HL-60/S4 (cell line): Measurements from ENCODE around the gene TSPAN3.

Source experiments
- in situ Hi-C: fragments of 300-500 bp; cut with MboI; formaldehyde crosslinking; loops from 2 replicates; pipeline ENCODE4 v1.14.3; 2022; ENCODE audit warnings: low sequenced_read_pairs

The TSPAN3 gene

DNA sequence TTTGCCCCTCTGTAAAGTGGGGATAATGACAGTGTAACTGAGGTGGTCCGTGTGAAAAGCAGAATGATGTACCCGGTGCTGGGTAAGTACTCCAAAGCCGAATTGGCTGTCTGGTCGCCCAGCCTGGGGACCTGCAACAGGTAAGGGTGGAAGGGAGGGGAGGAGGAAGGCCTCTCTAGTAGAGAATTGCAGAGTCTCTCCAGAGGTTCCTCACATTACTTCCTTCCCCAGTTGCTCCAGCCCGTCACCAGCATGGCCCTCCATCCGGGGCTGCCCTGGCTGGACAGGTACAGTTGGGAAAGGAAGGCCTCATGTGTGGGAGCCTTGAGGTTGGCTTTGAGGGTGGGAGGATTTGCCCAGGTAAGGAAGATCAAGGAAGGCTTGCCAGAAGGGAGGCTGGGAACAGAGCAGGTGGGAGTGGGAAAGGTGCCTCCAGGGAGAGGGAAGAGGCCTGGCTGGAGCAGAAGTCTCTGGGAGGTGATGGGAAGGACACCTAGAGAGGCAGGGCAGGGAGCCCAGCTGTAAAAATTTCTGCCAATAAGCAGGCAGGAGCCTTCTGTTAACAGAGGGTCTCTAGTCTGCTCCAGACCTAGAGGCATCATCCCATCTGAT, 77.7 kb downstream of the TSPAN3 start:
- in situ Hi-C loops: no loop called here

DNA sequence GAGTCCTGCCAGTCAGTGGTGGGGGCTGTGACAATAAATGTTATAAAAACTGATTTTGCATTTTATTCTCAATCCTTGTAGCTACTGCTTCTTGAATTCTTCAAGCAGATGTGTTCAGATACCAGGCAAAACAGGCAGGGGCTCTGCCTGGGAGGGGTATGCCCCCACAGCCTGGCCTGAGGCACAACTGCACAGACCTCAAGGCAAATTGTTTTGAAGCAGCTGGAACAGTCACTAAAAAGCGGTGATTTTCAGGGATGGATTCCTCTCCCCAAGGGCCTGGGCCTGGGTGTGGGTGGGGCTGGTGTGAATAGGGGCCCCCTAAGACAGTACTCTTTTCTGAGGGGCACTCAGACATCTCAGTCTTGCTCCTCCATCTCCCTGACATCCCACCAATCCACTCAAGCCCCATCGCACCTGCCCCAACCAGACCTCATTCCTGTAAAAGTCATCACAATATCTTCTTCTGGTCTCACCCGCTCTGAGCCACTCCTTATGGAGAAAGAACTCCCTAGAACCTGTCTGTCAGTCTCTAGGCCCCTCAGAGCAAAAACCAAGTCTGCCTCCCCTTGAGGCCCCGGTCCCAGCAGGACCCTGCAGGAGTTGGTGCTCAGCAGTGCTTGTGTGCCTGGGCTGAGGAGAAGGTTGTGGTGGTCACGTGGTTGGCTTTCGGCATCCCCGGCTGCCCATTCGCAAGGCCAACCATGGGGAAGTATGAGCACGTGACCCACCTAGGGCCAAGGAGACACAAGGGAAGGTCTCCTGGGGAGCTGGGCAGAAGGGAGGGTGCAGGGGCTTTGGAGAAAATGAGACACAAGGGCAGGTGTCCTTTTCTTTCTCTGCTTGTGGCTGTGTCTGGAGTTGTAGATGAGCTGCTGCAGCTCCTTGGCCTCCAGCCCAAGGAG, 78.9 kb downstream of the TSPAN3 start:
- in situ Hi-C loops: no loop called here
